HUES6 (cell line): Measurements from ENCODE around the gene SLAMF8.

ENCODE experiments used
- H3K27ac ChIP-seq: 2 replicates; pipeline ENCODE4 v1.7.0; 2013; ENCODE audit warnings: low read depth, mild to moderate bottlenecking, low read length, inconsistent platforms
- H3K27me3 ChIP-seq: 2 replicates; pipeline ENCODE4 v1.6.1; 2013; ENCODE audit warnings: low read length; ENCODE audit not compliant: control insufficient read depth, insufficient read depth
- H3K36me3 ChIP-seq: 2 replicates; pipeline ENCODE4 v1.6.1; 2013; ENCODE audit warnings: low read length; ENCODE audit not compliant: control insufficient read depth, insufficient read depth
- H3K4me1 ChIP-seq: 2 replicates; pipeline ENCODE4 v1.6.1; 2013; ENCODE audit warnings: low read length; ENCODE audit not compliant: control insufficient read depth, insufficient read depth
- H3K4me3 ChIP-seq: 2 replicates; pipeline ENCODE4 v1.5.1; 2013; ENCODE audit warnings: low read depth, low read length
- H3K9ac ChIP-seq: one replicate; pipeline ENCODE4 v1.6.1; 2013; ENCODE audit warnings: mild to moderate bottlenecking, low read length
- H3K9me3 ChIP-seq: 2 replicates; pipeline ENCODE4 v1.6.1; 2013; ENCODE audit warnings: low read depth, low read length; ENCODE audit not compliant: control insufficient read depth, insufficient read depth

SLAMF8 gene

DNA sequence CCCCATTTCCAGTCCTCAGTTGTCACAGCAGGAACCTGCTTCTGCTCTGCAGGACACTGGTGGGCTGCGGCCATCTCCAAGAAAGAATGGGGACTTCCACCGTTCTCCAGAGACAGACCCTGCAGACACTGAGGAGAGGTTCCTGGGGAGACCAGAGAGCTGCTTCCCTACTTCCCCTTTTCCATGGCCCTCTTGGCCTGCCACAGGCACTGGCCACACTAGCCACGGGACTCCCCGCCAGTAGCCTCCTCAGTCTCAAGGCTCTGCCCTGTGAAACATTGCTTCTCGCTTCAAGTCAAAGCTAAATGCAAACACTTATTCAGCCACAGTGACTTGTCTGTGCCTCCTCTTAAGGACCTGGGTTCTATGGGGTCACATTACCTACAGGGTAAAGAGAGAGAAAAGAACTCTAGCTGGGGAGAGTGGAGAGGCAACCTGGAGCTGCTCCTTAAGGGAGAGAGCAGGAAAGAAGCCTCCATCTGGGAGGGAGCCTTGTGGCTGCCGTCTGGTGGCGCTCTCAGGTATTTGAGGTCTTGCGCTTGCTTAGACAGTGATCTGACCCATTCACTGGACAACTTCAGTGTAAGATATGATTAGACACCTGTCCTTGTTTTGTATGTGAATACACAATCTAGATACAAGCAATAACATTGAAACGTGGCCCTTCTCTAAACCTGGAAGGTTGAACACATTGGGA is 5.4 kb upstream of the SLAMF8 start:
- no peak overlapping the region for H3K27ac ChIP-seq
- no peaks in the 10 kb centered on the region for H3K9me3 ChIP-seq
- H3K36me3 ChIP-seq: no peaks in the 10 kb centered on the region
- H3K4me3 ChIP-seq: no peak overlapping the region
- H3K4me1 ChIP-seq: peaks cover 11% of the 10 kb centered on the region
- H3K9ac ChIP-seq: no peak overlapping the region
- H3K27me3 ChIP-seq: peaks cover 33% of the 10 kb centered on the region

DNA sequence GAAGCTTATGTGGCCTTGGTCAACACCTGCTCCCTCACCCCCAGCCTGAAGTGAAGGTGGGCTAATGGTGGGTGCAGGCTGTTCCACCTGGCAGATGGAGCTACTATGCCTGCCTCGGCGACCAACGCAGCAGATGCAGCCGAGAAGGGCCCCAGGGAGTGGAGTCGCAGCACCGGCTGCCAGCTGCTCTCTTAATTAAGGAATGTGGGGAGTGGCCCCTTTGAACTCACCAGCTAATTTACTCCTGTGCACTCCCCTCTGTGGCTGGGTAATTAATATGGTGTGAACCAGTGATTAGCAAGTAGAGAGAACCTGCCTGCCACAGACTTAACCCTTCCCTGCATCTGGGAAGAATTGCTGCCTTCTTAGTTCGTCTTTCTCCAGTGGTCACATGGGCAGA is 3.3 kb upstream of the SLAMF8 start:
- no peak overlapping the region for H3K4me3 ChIP-seq
- no peak overlapping the region for H3K27ac ChIP-seq
- no peaks in the 10 kb centered on the region for H3K36me3 ChIP-seq
- H3K27me3 ChIP-seq: peaks cover 36% of the 10 kb centered on the region
- no peak overlapping the region for H3K9ac ChIP-seq
- peaks cover 11% of the 10 kb centered on the region for H3K4me1 ChIP-seq
- no peaks in the 10 kb centered on the region for H3K9me3 ChIP-seq

DNA sequence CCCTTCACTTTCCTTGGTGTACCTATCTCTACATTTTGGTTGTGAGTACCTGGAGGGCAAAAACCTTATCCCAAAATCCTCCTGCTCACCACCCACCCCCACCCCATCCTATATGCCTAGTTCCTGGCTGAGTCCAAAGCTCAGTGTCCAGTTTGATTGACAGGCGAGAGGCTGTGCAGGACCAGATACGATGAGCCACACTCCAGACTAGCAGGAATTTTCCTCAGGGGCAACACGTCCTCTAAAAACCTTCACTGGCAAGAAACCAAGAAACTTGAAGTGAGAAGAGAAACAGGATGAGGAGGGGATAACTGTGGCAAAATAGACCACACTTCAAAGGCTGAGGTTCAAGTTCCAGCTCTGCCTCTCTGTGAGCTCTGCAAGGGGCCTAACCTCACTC is 1.1 kb upstream of the SLAMF8 start:
- peaks cover 36% of the 10 kb centered on the region for H3K27me3 ChIP-seq
- H3K36me3 ChIP-seq: no peaks in the 10 kb centered on the region
- H3K27ac ChIP-seq: no peak overlapping the region
- no peaks in the 10 kb centered on the region for H3K9me3 ChIP-seq
- no peak overlapping the region for H3K4me3 ChIP-seq
- no peak overlapping the region for H3K9ac ChIP-seq
- H3K4me1 ChIP-seq: peaks cover 15% of the 10 kb centered on the region

DNA sequence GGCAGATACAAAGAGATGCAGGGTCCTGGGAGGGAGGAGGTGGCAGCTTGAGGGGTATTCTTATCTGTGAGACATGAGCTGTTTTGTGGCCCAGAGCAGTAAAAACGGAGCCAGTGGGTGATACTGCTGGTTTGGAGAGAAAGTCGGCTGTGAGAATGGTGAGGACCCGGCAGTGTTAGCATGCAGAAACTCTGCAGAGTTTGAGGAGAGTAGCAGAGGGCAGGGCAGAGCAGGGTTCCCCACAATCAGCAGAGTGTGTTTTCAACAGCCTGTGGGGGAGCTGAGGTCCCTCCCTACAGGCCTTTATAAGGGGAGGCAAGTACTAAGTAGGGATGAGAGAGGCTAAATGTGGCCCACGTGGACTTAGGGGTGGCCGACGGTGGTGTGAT is 423 bp downstream of the SLAMF8 start:
- Histone ChIP-seq H3K36me3 (no peaks in the 10 kb centered on the region), H3K27ac (no peak overlapping the region), H3K4me3 (no peak overlapping the region), H3K27me3 (peaks cover 27% of the 10 kb centered on the region), H3K9me3 (no peaks in the 10 kb centered on the region), H3K9ac (no peak overlapping the region), H3K4me1 (peaks cover 15% of the 10 kb centered on the region)

DNA sequence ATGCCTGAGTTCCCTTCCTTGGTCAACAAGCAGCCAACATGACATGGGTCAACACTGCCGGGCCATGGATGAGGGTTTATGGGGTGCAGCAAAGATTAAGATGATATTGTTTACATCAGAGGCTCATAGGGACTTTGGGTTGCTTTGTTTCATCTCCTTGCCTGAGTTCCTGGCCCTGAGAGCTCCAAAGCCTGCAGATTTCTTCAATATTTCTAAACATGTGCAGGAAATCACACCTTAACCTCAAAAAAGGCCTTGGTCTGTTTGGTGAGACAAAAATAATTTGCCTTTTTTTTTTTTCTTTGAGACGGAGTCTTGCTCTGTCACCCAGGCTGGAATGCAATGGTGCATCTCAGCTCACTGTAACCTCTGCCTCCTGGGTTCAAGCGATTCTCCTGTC is 876 bp downstream of the SLAMF8 start:
- Histone ChIP-seq H3K27ac (no peak overlapping the region), H3K9me3 (no peaks in the 10 kb centered on the region), H3K36me3 (no peaks in the 10 kb centered on the region), H3K4me1 (peaks cover 19% of the 10 kb centered on the region), H3K27me3 (peaks cover 22% of the 10 kb centered on the region), H3K4me3 (no peak overlapping the region), H3K9ac (no peak overlapping the region)

DNA sequence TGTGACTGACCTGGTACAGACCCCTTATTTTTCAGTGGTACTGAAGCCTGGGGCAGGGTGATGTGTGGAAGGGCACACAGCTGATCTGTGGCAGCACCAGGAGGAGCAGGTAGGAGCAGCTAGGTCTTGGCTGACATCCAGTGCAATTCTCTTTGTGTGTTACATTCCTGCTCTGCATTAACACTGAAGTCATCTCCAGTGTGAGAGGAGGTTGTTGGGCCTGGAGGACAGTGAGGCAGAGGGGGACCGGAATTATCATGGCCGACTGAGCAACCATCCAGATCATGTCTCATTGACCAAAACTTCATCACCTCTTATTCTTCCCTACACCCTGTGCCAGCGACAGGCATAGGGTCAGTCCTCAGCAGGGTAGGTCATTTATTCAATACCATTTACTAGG is 1.5 kb downstream of the SLAMF8 start:
- no peaks in the 10 kb centered on the region for H3K9me3 ChIP-seq
- peaks cover 16% of the 10 kb centered on the region; the same call in 1 of the 2 replicates for H3K27me3 ChIP-seq
- no peak overlapping the region for H3K27ac ChIP-seq
- no peak overlapping the region for H3K9ac ChIP-seq
- no peaks in the 10 kb centered on the region for H3K36me3 ChIP-seq
- no peak overlapping the region for H3K4me3 ChIP-seq
- peaks cover 16% of the 10 kb centered on the region for H3K4me1 ChIP-seq

DNA sequence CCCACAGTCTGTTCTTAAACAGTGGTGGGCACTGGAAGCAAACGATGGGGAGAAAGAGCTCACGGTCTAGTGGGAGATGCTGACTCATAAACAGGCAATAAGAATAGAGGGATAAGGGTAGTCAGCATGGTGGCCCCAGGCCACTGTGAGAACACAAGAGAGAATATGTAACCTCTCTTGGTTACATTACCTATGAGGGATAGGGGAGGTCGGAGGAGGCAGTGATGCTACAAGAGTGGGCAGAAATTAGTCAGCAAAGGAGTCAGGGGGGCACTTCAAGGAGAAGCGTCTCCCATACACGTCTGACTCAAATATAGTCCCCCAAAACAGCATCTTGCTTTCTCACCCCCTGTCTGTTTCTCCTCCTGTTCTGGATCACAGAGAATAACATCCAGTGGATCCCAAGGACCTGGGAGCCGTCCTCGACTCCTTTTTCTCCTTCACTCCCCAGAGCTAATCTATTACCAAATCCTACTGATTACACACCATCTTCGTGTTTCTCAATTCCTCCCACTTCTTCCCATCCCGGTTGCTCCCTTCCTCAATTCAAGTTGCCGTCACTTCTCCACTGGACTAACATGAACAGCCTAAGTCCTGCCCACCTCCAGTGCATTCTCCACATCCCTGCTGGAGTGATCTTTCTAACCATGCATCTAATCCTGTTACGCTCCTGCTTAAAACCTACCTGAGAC is 2.1 kb downstream of the SLAMF8 start:
- no peaks in the 10 kb centered on the region for H3K36me3 ChIP-seq
- peaks cover 11% of the 10 kb centered on the region; the same call in 1 of the 2 replicates for H3K4me1 ChIP-seq
- no peak overlapping the region for H3K4me3 ChIP-seq
- H3K9me3 ChIP-seq: no peaks in the 10 kb centered on the region
- no peak overlapping the region for H3K27ac ChIP-seq
- peaks cover 10% of the 10 kb centered on the region; the same call in 1 of the 2 replicates for H3K27me3 ChIP-seq
- no peak overlapping the region for H3K9ac ChIP-seq

DNA sequence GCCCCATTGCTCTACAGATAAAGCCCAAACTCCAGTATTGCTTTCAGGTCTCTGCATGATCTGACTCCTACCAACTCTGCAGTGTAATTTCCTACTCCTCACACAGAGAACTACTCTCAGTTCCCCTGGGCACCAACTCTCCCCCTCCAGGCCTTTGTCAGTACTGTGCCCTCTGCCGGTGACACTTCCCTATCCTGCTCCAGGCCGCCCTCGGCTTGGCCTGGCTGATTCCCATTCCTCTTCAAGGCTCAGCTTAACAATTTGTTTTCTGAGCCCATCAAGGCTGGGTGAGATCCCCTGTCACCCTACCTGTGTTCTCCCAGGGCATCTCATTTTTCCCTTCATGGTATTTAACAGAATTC is 2.6 kb downstream of the SLAMF8 start:
- Histone ChIP-seq H3K4me3 (no peak overlapping the region), H3K27ac (no peak overlapping the region), H3K36me3 (no peaks in the 10 kb centered on the region), H3K4me1 (peaks cover 8% of the 10 kb centered on the region; the same call in 1 of the 2 replicates), H3K9me3 (no peaks in the 10 kb centered on the region), H3K9ac (no peak overlapping the region), H3K27me3 (peaks cover 7% of the 10 kb centered on the region; the same call in 1 of the 2 replicates)

DNA sequence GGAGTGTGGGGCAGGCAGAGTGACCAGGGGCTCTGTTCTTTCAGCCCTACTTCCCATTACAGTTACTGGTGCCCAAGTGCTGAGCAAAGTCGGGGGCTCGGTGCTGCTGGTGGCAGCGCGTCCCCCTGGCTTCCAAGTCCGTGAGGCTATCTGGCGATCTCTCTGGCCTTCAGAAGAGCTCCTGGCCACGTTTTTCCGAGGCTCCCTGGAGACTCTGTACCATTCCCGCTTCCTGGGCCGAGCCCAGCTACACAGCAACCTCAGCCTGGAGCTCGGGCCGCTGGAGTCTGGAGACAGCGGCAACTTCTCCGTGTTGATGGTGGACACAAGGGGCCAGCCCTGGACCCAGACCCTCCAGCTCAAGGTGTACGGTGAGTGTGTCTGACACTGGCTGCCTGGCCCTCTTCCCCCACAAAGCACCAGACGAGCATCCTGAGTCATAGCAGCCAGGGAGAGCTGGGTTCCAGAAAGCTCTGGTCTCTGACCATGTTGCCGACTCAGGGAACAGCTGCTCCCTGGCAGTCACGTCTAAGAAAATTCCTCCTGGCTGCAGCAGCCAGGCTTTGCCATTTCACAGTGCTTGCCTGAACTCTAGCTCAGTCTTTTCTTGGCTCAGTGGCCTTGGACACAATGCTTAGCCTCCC is 3.3 kb downstream of the SLAMF8 start:
- Histone ChIP-seq H3K27me3 (peaks cover 4% of the 10 kb centered on the region; the same call in 1 of the 2 replicates), H3K4me3 (no peak overlapping the region), H3K36me3 (no peaks in the 10 kb centered on the region), H3K27ac (no peak overlapping the region), H3K4me1 (peaks cover 8% of the 10 kb centered on the region; the same call in 1 of the 2 replicates), H3K9me3 (no peaks in the 10 kb centered on the region), H3K9ac (no peak overlapping the region)

DNA sequence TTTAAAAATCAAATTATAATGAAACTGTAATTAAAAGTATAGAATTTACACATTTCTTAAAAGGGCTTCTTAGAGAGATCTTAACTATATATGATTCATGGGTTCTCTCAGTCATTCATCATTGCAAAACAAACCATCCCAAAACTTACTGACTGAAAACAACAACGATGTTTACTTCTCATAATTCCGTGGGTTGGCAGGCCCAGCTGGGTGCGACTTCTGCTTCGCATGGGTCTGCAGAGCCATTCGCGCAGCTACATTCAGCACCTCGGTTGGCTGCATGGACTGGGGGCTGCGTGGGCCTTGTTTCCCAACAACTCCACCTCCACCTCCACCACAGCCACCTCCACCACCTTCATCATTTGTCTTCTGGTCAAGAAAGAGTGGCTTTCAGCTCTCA is 4.0 kb downstream of the SLAMF8 start:
- H3K27me3 ChIP-seq: peaks cover 4% of the 10 kb centered on the region; the same call in 1 of the 2 replicates

More for the DNA sequence above, 4.0 kb downstream of the SLAMF8 start:
- Histone ChIP-seq H3K36me3 (no peaks in the 10 kb centered on the region), H3K9ac (no peak overlapping the region), H3K4me3 (no peak overlapping the region), H3K27ac (no peak overlapping the region), H3K4me1 (peaks cover 8% of the 10 kb centered on the region; the same call in 1 of the 2 replicates), H3K9me3 (no peaks in the 10 kb centered on the region)
